K562 (cell line): ENCODE measurements around the gene LCN15. TPM values are rescaled to one million over a fixed set of nuclear protein-coding genes. Genes with fewer than 3 reads are reported as not detected.

Experiments used
- DDX20 ChIP-seq: fragments of 450-650 bp; IDR thresholded peaks from 2 replicates; pipeline ENCODE4 v1.6.1; 2016; ENCODE audit warnings: missing genetic modification characterization, low read depth, mild to moderate bottlenecking, missing compliant biosample characterization, moderate library complexity
- ELF2 ChIP-seq: fragments of 250-450 bp; sonication (Bioruptor Pico); IDR thresholded peaks from 2 replicates; pipeline ENCODE4 v1.5.0; 2021; ENCODE audit warnings: mild to moderate bottlenecking
- HINFP ChIP-seq: fragments of 450-650 bp; conservative IDR thresholded peaks from 2 replicates; pipeline ENCODE4 v1.6.1; 2016; ENCODE audit warnings: missing genetic modification characterization, low read depth, mild to moderate bottlenecking, control low read depth, missing compliant biosample characterization
- HLTF ChIP-seq: fragments of 450-650 bp; IDR thresholded peaks from 2 replicates; pipeline ENCODE4 v1.6.1; 2016
- JUN ChIP-seq, 2 experiments: sonication (generic) in 1 of 2; formaldehyde crosslinking in 1 of 2; IDR thresholded peaks; 2 replicates each; pipeline versions ENCODE4 v1.6.1 to v1.8.0; 2012 to 2022; ENCODE audit warnings: borderline replicate concordance in 2 of 2, mild to moderate bottlenecking in 2 of 2, improper control_type of control experiment in 1 of 2, low read depth in 1 of 2, low read length in 1 of 2, missing genetic modification reagents in 1 of 2
- MAZ ChIP-seq, 2 experiments: fragments of 450-650 bp in 1 of 2; sonication (generic) in 1 of 2; formaldehyde crosslinking; IDR thresholded peaks in 1 of 2; conservative IDR thresholded peaks in 1 of 2; 2 replicates each; pipeline versions ENCODE4 v1.4.0 to v1.5.0; 2020; ENCODE audit warnings: mild to moderate bottlenecking in 1 of 2, missing genetic modification reagents in 1 of 2
- MNT ChIP-seq, 2 experiments: fragments of 450-650 bp; conservative IDR thresholded peaks; 2 replicates each; pipeline ENCODE4 v1.6.1; 2017; ENCODE audit warnings: mild to moderate bottlenecking in 2 of 2, moderate library complexity in 2 of 2
- MTA3 ChIP-seq: fragments of 450-650 bp; formaldehyde crosslinking; IDR thresholded peaks from 2 replicates; pipeline ENCODE4 v1.6.1; 2017; ENCODE audit warnings: mild to moderate bottlenecking, borderline replicate concordance
- NEUROD1 ChIP-seq: fragments of 150-350 bp; IDR thresholded peaks from 2 replicates; pipeline ENCODE4 v1.6.1; 2014; ENCODE audit warnings: borderline replicate concordance, low read length, low read depth; ENCODE audit not compliant: partially characterized antibody
- VEZF1 ChIP-seq: fragments of 200-800 bp; sonication (Bioruptor generic); IDR thresholded peaks from 2 replicates; pipeline ENCODE4 v1.6.1; 2017; ENCODE audit warnings: missing genetic modification characterization, missing compliant biosample characterization
- ZNF165 ChIP-seq: fragments of 250-450 bp; sonication (Bioruptor Pico); IDR thresholded peaks from 2 replicates; pipeline ENCODE4 v1.4.0; 2020; ENCODE audit warnings: borderline replicate concordance
- ZNF318 ChIP-seq, 2 experiments: fragments of 450-650 bp; IDR thresholded peaks; 2 replicates each; pipeline ENCODE4 v1.6.1; 2016; ENCODE audit warnings: mild to moderate bottlenecking in 2 of 2, borderline replicate concordance in 1 of 2, low read depth in 1 of 2, moderate library complexity in 1 of 2
- polyA plus RNA-seq, 8 experiments: library from polyadenylated mRNA; depleted of rRNA in 4 of 8; stranded (reverse) in 5 of 8; unstranded in 3 of 8; fragments of >200 nt; fragmentation: Nextera tagmentation in 2 of 8; fragmentation: Illumina TruSeq in 1 of 8; extraction: Ambion mirVana in 2 of 8; extraction: Trizol in 1 of 8; gene quantifications; 2 replicates each; pipeline versions ENCODE4 v1.2.1 to v1.2.3, GENCODE V29; 2011 to 2014; ENCODE audit warnings: inconsistent platforms in 1 of 8, missing spikeins in 1 of 8
- total RNA-seq, 7 experiments: library from RNA; depleted of rRNA in 6 of 7; stranded (reverse); fragments of >200 nt in 6 of 7; fragmentation: Illumina TruSeq in 2 of 7; extraction: Trizol in 2 of 7; gene quantifications; 2 replicates each; pipeline versions ENCODE4 v1.2.1 to v1.2.3, GENCODE V29; 2011 to 2021; ENCODE audit warnings: low replicate concordance in 1 of 7

LCN15 gene
- total and polyA plus RNA-seq, 9 of the 15 experiments (the other 6 are each of a cell fraction or from before 2014, with no cell fraction given): 0.66 TPM; not detected in 8

- TF ChIP-seq VEZF1 (CRISPR knock-in tag) (peak; percentile 84), ZNF318 (IDR thresholded peaks at IDR 0.05; ENCODE audit: borderline replicate concordance in 1 of 2, low read depth in 1 of 2) (no peak), HLTF (peak; percentile 32; the same call in 1 of the 2 replicates), MAZ (CRISPR knock-in tag; conservative IDR thresholded peaks at IDR 0.05 in 1 of 2, IDR thresholded peaks at IDR 0.05 in 1 of 2) (peak; percentile 95 to 96), JUN (IDR thresholded peaks at IDR 0.05; ENCODE audit: borderline replicate concordance, low read depth, low read length) (peak; percentile 84; the same call in 1 of the 2 replicates), JUN (CRISPR knock-in tag; IDR thresholded peaks at IDR 0.05; ENCODE audit: borderline replicate concordance) (no peak; the same call in 1 of the 2 replicates), MTA3 (peak; percentile 100), NEUROD1 (peak; percentile 97), DDX20 (tag) (no peak), HINFP (tag) (peak; percentile 73), ZNF165 (CRISPR knock-in tag) (no peak), ELF2 (CRISPR knock-in tag) (no peak; the same call in 1 of the 2 replicates), MNT (conservative IDR thresholded peaks at IDR 0.05) (peak; percentile 87 to 96)
Observed at GRCh38 chr9:136728080-136728547, 36.2 kb downstream of the LCN15 start (continued).
